Limb (tissue), 2 donors: ENCODE results near the gene SYNDIG1L.

Experiments used
- DNase-seq, 2 donors: peaks; one replicate each; pipeline ENCODE4 v3.0.0-alpha.2; 2016; ENCODE audit errors: extremely low spot score in 2 of 2

Gene SYNDIG1L

DNA sequence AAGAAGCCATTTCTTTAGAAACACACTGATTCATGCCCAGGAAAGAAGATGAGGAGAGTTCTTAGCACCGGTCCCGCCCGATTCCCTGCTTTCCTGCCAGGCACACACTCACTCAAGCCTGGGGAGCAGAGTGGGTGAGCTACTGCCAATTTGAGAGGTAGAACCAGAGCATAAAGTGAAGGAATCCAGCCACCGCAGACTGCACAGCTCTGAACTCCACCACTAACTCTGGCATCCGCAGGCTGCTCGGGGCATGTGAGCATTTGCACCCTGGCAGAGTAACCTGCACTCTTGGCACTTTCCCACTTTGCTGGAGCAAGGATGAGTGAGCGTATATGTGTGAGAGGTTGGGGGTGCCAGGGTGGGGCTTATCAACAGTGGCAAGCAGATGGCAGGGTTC is 4.0 kb upstream of the SYNDIG1L start:
- no peak for DNase-seq

DNA sequence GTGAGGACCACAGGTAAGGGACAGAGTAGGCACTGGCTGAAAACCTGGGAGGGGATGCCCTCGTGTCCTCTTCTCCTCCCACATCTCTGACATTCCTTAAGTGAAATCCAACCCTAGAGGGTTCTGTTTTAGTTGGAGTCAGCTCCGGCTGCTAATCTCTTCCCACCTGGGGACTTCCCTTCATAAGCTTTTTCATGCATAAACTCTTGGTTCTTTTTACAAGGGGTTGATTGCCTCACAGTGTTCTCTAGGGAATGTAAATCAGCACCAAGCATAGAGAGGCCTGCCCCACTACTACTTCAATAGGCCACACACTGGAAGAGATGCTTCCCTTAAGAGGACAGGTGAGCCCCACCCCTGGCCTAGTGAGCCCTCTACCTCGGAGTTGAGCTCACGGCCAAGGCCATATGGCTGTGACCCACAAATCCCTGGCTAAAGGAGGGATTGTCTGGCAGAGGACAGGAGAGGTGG is 3.2 kb upstream of the SYNDIG1L start:
- no peak for DNase-seq

DNA sequence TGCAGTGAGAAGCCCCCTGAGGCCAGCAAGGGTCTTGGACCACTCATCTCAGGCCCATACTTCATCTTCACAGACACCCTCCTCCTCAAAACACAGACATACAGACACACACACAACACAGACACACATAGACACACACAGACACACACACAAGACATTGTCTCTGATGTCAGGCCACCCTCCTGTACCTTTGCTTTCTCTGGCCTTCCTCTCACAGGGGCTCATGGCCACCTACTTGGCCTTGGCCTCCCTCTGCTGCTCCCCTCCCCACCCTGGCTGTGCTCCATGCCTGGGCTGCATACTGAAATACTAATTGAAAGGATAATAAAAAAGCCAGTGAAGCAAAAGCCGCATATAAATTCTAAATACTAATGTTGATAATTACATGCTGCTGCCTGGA is 1.6 kb upstream of the SYNDIG1L start:
- DNase-seq, result no peak

DNA sequence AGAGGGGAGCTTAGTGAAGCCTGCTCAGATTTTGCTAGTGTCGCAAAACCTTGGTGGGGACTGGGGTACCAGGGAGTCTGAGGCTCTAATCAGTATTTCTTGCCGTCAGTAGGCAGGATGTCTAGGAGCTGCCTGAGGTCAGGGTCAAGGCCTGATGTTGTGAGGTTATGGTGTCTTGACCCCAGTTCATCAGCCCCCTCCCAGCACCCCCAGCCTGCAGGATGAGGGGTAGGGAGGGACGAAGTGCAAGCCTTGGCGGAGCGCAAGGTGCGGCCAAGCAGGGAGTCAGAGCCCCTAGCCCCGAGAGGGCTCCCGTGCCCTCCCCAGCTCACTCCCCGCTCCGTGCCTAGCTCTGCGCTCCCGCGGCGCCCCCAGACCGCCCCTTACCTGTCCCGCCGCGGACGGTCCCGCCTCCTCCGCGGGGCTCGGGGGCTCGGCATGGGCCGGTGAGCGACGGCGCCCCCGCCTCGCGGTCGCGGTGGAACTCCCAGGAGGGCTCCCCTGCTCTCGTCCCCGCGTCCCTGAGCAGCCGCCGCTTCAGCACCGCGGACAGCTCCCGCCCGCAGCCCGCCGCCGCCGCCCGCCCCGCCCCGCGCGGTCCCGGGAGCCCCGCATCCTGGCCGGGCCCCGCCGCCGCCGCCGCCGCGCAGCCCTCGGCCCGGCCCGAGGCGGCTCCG is 347 bp downstream of the SYNDIG1L start:
- DNase-seq, result peak in 1 of 2 donors; percentile 73

DNA sequence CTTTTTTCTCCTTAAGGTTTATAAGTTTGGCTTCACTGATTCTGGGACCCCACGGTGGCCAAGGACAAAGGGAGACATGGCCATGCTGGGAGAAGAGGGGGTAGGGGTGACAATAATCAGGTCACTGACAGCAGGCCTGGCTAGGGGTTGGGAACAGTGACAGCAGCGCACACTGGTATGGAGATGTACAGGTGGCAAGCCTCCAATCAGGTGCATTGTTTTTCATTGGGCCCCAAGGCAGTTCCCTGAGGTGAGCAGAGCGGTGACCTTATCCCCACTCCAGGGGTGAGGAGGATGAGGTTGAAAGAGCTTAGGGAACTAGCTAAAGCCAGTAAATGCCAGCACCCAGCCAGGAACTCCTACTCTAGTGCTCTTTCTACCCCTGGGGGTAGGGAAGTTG is 1.4 kb downstream of the SYNDIG1L start:
- no peak for DNase-seq

DNA sequence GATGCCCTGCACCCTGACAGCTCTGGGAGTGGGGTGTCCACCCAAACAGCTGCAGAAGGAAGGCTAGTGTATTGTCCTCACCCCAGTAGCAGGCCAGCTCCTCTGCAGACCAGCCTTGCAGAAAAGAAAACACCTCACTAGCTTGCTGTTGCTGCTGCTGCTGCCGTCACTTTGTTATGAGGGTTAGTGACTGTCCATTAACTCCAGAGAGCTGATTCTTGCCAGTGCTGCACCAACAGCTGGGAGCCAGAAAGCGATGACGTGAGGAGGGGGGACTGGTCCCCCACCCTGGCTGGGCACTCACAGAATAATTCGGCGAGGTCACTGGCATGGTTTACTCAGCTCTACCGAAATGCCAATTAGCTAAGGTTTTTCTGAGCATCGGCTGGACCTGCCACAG is 2.8 kb downstream of the SYNDIG1L start:
- DNase-seq, result no peak

DNA sequence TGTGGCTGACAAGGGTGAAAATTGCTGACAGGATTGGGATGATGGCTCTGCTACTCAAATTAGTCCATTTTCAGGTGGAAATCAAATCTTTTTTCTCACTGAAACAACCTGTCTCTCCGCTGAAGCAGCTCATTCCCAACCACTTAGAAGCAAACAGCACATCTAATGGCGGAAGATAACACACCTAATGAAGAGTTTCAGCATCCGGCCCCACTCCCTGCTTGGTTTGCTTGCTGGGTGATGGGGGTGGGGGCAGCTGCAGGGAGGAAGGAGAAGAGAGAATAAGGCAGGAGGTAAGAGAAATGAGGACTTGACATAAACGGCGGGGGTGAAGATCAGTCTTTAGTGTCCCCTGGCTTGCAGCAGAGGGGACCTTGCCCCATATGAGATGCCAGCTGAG is 4.0 kb downstream of the SYNDIG1L start:
- no peak for DNase-seq

DNA sequence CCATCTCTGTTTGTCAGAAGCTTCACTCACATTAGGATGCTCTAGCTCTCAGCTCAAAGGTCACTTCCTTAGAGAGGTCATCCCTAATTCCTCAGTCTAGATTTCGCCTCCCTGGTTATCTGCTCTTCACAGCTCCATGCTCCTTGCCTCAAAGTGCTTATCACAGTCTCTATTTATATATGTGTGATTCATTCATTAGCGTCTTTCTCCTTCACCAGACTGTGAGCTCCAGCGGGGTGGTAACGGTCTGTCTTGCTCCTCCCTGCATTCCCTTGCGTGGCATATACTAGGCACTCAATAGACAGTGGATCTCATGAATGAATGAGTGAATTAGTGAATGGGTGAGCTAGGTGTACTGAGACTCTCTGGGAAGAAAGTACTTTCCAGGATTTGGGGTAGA is 6.9 kb downstream of the SYNDIG1L start:
- no peak for DNase-seq

DNA sequence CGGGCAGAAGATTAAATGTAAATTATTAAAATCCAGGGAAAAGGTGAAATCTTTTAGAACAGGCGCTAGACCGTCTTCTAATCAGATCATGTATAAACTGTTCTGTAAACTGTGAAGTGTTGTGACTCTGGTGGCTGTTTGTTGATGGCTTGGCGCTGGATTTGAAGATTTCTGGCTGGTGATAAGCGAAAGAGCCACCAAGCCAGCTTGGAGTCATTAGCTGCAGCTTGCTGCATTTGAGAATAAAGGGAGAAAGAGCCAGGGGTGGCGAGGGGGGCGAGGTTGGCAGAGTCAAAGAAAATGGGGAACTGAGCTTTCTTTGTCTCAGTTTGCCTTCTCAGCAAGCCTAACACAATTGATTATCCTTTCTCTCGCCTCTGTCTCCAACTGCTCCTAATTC is 8.0 kb downstream of the SYNDIG1L start:
- DNase-seq, result no peak

DNA sequence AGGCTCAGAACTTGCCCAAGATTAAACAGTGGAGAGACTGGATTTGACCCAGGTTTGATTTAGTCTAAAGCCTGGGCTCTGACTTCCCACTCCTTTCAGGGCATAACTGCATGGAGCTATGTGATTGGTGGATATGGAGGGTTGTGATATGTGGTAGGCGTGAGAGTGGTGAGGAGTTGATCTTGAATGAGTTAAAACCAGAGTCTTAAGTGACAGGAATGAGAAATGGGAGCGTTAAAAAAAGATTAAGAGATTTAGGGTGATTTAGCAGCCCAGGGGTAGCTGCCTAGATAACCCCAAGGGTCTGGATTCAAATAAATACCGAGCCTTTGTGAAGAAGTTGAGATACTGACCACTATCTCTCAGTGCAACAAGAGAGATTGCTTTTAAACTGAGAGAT is 8.4 kb downstream of the SYNDIG1L start:
- no peak for DNase-seq

DNA sequence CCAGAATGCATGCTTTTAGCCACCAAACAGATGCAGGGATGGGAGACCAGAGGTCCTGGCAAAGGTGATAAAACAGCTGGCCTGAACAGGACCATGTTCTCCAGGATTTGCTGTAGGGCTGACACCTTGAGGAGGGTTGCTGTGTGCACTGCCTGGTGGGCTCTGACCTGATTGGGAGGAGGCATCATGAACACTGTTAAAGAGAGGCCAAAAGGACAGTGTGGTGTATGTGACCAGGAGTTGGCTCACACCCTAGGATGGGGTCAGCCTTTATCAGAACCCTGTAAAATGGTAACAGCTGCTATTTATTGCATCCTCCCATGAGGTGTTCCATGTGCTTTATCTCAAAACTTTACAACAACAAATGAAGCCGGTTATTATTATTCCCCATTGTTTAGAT is 8.8 kb downstream of the SYNDIG1L start:
- no peak for DNase-seq

DNA sequence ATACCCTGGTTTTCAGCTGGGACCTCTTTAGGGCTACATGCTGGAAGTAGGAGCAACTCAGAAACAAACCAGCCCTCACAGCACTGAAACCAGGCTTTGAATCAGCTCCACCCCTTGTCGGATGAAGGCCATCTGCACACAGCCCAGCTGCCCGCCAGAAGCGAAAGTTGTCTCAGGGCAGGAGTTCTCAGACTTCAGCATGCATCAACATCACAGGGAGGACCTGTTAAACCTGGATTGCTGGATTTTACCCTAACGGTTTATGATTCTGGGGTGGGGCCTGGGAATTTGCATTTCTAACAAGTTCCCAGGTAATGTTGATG is 10.9 kb downstream of the SYNDIG1L start:
- DNase-seq, result no peak

DNA sequence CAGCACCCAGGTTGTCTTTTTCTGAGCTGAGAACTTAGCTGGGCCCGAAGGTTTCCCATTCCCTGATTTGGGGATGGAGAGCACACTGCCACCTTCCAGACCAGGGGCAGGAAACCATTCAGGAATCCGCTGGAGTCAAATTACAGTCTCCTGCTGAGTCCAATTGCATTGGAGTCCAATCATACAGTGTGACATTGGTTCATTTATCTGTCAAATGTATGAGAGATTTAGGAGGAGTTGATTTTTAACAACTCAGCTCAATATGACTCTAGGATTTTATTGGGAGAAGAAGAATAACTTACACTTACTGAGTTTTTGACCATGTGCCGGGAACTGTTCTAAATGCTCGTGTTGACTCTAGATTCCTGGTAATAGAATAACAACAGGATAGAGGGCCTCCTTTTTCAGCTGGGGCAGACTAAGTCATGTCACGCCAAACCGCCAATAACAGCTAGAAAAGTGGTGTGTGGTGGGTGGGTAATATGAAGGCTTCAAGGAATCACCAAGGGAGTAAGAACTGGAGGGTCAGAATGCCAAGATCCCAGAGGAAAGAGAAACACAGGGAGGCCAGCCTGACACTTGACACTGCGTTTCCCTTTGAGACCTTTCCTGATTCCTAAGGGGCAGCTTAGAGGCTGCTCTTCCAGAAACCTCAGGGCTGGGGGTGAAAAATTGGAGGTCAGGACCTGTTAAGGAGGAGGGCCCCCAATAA is 11.5 kb downstream of the SYNDIG1L start:
- no peak for DNase-seq

DNA sequence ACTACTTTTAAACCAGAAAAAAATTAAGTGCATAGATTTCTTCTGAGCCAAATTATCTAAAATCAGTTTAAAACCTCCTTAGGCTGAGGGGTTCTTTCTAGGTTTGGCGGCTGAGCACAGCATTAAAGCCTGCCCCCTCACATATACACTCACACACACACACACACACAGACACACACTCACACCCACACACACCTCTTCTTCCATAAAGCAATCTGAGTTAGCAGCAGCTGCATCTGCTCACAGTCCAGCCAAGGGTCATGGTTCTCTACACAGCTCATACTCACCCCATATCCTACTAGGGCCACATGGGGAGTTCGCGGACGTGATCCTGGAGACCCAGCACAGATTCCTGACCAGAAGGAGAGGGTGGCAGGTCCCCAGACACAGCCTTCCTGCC is 12.4 kb downstream of the SYNDIG1L start:
- DNase-seq, result no peak

DNA sequence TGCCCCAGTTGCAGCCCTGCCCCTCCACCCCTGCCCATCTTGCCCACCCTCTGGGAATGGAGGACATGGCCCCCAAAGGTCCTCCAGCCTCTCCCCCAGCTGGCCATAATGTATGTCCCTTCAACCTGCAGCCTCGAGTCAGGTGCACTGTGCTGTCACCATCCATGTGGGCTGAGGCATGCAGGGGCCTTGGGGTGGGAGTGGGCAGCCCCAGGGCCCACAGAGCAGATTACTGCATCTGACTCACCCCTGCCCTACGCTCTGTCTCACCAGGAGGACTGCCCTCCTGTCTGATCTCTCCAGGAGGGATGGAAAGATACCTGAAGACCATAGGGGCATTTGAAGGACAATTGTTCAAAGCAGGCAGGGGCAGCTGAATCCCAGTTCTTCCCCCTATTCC is 13.3 kb downstream of the SYNDIG1L start:
- DNase-seq, result no peak

DNA sequence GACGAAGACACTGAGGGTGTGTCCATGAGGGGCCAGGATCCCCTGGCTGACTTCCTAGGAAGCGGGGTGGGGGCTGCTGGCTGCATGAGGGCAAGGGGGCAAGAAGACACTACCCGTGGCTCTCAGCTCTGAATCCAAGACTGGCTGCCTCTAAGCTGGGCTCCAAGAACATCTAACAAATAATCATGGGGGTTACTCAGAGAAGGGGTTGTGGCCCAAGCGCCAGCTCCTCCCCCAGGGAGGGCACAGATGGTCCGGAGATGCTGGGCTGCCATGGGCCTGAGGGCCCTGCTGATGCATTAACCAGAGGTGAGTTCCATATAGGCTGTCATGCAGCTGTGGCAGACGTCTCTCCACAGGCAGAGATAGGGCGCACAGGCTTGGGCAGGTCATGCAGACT is 14.3 kb downstream of the SYNDIG1L start:
- no peak for DNase-seq

DNA sequence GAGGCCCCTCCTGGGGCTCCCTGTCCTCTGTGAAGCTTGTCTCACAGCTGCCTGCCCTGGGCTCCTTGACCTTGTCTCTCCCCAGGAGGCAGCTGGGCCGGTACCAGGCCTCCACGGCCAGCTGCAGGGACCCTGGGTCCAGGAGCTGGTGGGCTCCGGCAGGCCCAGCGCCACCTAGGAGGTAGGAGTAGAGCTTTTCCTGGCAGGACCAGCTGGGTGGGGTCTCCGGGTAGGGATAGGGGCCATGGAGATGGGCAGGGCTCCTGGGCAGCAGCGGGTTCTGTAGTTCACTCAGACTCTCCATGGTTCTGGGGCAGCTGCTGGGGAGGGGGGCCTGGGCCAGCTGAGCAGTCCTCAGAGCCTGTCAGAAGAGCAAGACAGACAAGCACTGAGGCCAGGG is 16.6 kb downstream of the SYNDIG1L start:
- no peak for DNase-seq

DNA sequence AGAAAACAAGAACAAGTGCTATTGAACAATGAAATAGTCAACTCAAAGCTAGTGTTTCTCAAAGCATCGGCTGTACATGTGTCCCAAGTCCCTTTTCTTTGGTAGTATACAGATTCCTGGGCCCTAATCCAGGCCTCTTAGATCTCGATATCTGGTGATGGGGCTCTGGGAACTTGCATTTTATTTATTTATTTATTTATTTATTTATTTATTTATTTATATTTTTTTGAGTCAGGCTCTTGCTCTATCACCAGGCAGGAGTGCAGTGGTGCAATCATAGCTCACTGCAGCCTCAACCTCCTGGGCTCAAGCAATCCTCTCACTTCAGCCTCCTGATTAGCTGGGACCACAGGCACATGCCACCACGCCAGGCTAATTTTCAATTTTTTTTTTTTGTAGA is 17.1 kb downstream of the SYNDIG1L start:
- DNase-seq, result no peak

DNA sequence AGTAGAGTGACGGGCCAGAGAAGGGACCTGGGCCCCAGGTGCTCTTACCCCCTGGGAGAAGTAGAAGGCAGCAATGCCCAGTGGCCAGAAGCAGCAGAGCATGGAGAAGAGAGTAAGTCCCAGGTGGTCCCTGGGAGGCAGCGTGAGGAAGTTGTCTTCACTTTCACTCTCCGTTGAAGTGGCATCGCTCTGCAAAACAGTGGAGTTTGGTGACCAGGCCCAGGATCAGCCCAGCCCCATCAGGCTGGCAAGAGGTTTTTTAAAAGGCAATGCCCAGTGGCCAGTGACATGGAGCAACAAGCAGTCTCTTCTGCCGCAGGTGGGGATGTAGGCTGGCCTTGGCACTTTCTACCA is 18.2 kb downstream of the SYNDIG1L start:
- DNase-seq, result no peak

DNA sequence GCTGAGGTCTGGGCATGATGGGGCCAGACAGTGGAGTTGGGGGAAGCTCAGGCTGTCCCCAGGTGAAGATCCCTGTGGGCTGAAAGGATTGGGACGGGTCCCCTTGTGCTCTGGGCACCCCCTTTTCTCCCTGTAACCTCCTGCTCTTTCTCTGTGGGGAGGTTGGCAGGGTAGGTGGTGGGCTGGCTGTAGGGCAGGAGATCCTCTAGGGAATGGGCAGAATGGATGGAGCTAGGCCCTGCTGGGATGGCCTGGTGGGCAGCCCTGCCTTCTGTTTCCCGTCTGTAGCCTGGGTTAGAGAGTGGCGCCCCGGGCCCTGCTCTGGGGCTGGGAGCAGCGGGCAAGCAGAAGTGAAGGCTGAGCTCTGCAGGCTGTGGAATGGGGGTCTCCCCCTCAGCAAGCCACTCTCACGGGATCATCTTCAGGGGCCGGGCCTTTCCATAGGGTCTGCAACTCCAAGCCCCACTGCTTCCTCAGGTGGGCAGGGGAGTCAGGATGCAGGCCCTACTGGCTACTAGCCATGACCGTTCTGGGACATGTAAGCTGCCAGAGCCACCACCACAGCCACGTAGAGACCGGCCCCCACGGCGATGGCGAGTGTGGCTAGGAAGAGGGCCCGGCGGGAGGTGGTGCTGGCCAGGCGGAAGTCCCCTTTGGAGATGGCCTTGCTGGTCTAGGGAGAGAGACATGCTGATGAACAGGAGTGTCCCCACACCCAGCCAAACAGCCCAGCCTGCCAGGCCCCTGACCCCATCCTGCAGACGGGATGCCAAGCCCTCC is 18.8 kb downstream of the SYNDIG1L start:
- DNase-seq, result no peak

DNA sequence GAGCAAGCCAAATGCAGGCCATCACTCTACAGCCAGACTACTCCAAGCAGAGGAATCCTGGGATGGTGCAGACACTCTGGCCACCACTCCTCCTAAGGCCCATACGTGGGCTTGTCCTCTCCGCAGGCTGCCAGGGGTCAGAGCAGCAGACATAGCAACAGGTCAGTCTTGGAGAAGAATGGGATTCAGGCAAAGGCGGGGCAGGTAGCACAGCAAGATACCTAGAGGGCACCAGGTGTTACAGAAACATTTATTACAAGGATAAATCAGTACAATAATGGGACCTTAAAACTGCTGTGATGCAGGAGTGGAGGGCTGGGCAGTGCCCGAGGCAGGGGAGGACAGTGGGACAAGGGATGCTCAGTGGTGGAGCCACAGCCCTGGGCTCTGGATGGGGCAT is 20.3 kb downstream of the SYNDIG1L start:
- DNase-seq, result no peak

DNA sequence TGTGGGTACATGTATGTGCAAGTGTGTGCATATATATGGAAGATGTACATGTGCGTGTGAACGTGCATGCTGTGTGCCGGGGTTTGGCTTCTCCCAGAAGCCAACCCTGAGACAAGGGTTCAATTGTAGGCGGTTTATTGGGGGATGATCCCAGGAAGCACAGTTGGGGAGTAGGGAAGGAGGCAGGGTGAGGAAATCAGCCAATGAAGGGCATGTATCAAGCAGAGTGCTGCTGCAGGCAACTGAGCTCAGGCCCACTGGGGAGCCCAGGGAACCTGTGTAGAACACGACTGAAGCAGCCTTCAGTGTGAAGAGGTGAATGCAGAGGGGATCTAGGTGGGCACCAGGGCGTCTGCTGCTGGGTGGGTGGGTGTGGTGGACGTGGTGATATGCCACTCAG is 21.6 kb downstream of the SYNDIG1L start:
- DNase-seq, result no peak
